ENCODE results near the gene HOXB4.

Gene HOXB4

GRCh38 chr17:48584223-48584741 is 6.1 kb upstream of the HOXB4 start:
- no peak overlapping the region for H3K27ac ChIP-seq
- TF ChIP-seq, protein P1, sequence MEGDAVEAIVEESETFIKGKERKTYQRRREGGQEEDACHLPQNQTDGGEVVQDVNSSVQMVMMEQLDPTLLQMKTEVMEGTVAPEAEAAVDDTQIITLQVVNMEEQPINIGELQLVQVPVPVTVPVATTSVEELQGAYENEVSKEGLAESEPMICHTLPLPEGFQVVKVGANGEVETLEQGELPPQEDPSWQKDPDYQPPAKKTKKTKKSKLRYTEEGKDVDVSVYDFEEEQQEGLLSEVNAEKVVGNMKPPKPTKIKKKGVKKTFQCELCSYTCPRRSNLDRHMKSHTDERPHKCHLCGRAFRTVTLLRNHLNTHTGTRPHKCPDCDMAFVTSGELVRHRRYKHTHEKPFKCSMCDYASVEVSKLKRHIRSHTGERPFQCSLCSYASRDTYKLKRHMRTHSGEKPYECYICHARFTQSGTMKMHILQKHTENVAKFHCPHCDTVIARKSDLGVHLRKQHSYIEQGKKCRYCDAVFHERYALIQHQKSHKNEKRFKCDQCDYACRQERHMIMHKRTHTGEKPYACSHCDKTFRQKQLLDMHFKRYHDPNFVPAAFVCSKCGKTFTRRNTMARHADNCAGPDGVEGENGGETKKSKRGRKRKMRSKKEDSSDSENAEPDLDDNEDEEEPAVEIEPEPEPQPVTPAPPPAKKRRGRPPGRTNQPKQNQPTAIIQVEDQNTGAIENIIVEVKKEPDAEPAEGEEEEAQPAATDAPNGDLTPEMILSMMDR (conservative IDR thresholded peaks at IDR 0.05), result no peak

GRCh38 chr17:48583708-48584222 is 5.6 kb upstream of the HOXB4 start:
- H3K27ac ChIP-seq, result no peak overlapping the region
- TF ChIP-seq, protein P1 (conservative IDR thresholded peaks at IDR 0.05), result no peak

DNA sequence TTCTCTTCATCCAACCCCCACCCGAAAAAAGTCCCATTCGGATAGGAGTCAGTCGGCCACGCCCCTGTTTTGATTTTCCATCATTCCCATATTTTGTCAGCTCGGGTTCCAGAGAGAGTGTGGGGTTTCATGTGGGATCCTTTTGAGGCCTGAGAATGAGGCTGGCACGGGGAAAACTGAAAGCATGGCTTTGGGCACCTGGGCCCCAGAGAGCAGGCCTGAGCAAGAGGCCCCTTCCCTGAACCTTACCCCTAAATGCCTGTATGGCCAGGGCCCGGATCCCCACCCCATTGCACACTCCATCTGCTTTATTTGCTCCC is 4.6 kb upstream of the HOXB4 start:
- TF ChIP-seq, protein P1 (conservative IDR thresholded peaks at IDR 0.05), result no peak
- no peak overlapping the region for H3K27ac ChIP-seq

DNA sequence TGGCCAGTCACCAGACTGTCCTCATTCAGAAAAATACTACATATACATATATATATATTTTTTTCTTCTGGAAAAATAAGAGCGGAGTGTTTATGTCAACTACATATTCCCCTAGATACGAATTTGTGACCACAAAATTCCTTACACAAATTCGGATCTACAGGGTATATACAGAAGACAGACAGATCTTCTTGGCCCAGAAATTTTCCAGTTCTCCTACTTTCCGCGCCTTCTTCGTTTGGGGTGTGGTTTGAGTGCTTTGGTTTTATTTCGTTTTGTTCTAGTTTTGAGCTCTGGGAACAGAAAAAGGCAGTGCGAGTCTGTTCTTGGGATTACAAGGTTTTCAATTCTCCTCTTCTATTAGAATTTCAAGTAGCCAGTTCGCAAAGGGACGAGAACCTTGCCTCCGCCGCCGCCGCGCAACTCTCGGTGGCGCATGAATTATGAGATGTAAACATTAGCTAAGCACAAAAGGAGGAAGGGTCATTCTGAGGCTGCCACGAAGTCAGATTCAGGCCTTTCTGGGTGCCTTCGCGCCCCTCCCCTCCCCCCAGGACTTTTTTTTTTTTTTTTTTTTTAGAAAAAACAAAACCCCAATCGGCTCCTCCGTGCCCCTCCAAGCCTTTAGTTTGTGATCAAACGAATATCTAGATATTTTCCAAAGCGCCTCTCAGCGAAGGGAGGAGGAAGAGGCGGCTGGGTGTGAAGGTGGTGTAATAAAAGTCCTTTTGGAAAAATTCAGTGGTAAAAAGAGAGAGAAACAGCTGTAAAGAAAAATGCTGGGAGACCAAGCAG is 1.8 kb upstream of the HOXB4 start:
- no peak overlapping the region for H3K27ac ChIP-seq
- TF ChIP-seq, protein P1 (conservative IDR thresholded peaks at IDR 0.05), result no peak

- TF ChIP-seq, protein P1 (conservative IDR thresholded peaks at IDR 0.05), result no peak
- H3K27ac ChIP-seq, result no peak overlapping the region
These were observed 1.3 kb upstream of the HOXB4 start for GRCh38 chr17:48579471-48579759.

DNA sequence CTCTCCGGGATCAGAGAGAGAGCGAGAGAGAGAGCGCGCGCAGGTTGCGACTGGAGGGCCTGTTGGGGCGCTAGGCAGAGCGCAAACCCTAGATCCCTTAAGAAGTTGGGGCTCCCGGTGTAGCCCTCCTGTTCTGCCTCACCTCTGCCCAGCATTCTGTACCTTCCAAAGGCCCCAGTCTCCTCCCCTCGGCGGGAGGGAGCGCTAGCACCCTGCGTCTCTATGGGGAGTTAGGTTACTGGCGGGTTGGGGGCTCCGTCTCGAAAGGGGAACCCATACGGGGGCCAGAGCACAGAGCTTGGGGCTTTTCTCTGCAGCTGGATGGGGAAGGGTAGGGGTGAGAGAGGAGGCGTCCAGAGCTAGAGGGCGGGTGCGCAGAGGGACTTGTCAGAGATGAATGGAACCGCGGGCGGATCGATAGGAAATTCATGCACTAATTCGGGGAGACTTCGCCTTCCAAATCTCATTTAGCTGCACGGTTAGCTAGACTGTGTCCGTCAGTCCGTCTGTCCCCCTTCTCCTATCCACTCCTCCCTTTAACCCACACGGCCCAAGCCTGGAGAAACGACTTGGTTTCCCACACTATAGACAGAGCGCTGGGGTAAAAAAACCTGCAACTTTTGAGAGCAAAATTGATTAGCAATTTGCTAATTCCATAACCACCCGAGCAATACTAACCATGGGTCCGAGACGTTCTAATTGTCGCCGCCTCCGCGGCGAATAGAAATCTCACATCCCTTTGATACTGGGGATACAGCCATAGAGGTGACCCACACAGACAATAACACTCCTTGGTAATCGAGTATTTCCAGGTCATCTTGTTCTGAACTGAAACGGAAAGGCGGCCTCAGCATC is 693 bp upstream of the HOXB4 start:
- TF ChIP-seq, protein P1 (conservative IDR thresholded peaks at IDR 0.05), result no peak
- no peak overlapping the region for H3K27ac ChIP-seq

DNA sequence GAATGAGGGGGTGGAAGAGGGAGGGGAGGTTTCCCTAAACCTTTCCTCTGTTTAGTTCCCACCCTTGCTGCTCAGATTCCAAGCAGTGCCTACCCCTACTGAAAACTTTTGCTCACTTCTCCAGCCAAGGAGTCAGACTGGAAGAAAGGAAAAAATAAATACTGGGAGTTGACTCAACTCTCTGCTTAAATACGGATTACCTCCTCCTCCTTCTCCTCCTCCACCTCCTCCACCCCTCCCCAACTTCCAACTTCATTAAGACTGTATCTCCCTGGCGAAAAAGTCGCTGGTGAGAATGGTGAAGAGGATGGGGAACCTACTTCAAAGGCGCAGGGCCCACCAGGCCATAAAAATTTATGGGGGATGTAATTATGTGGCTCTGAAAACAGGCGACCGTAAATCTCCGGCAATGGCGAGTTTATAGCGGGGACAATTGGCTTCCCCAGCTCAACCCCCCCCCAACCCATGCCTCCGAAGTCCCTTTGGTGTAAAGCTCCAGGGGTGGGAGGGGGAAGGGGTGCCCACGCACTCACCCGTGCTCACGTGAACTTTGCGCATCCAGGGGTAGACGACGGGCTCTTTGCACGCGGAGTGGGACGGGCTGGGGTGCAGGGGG is 712 bp downstream of the HOXB4 start:
- TF ChIP-seq, protein P1 (conservative IDR thresholded peaks at IDR 0.05), result no peak
- H3K27ac ChIP-seq, result no peak overlapping the region
